Upper lobe of left lung (tissue), 6 donors: ENCODE results near the gene ODF4. TPM values are rescaled to one million over a fixed set of nuclear protein-coding genes. Genes with fewer than 3 reads are reported as not detected.
A peak's percentile ranks its signal among the peaks of the same experiment; 100 is the strongest.

Experiments
- ATAC-seq, 2 donors: fragments of 200-7000 bp; cut with Tn5 transposase; one replicate each; pipeline ENCODE4 v1.9.1; 2022; ENCODE audit warnings: mild to moderate bottlenecking in 2 of 2, moderate library complexity in 2 of 2; ENCODE audit not compliant: low FRiP score in 2 of 2
- DNase-seq, 2 donors: peaks; one replicate each; pipeline ENCODE4 v3.0.0-alpha.2; 2019 to 2020
- H3K27ac ChIP-seq, 4 donors: fragments of 200-600 bp; sonication (generic); one replicate each; pipeline ENCODE4 v1.5.1; 2016 to 2019
- H3K27me3 ChIP-seq, 4 donors: fragments of 200-600 bp; sonication (generic); one replicate each; pipeline ENCODE4 v1.5.1; 2017 to 2019
- H3K36me3 ChIP-seq, 4 donors: fragments of 200-600 bp; sonication (generic); one replicate each; pipeline ENCODE4 v1.5.1; 2016 to 2019
- H3K4me1 ChIP-seq, 4 donors: fragments of 200-600 bp; sonication (generic); one replicate each; pipeline ENCODE4 v1.5.1; 2018 to 2019
- H3K4me3 ChIP-seq, 4 donors: fragments of 200-600 bp; sonication (generic); one replicate each; pipeline ENCODE4 v1.5.1; 2017 to 2019; ENCODE audit warnings: mild to moderate bottlenecking in 2 of 4, moderate library complexity in 1 of 4
- H3K9me3 ChIP-seq, 4 donors: fragments of 200-600 bp; sonication (generic); one replicate each; pipeline ENCODE4 v1.5.1; 2018 to 2019
- EP300 ChIP-seq, 4 donors: sonication (generic); formaldehyde crosslinking; IDR thresholded peaks; one replicate each; pipeline ENCODE4 v1.5.1; 2017; ENCODE audit warnings: antibody characterized with exemption in 4 of 4, control low read depth in 2 of 4
- POLR2A ChIP-seq, 4 donors: fragments of 450-650 bp; IDR thresholded peaks; one replicate each; pipeline ENCODE4 v1.5.1; 2016 to 2017; ENCODE audit warnings: antibody characterized with exemption in 4 of 4, mild to moderate bottlenecking in 2 of 4
- POLR2AphosphoS5 ChIP-seq, 2 donors: sonication (generic); formaldehyde crosslinking; IDR thresholded peaks; one replicate each; pipeline ENCODE4 v1.5.1; 2017; ENCODE audit warnings: antibody characterized with exemption in 2 of 2
- WGBS, 2 donors: methylation state at CpG; one replicate each; pipeline ENCODE4 v1.1.5; 2017 to 2018; 5-methylcytosine and 5-hydroxymethylcytosine counted together
- total RNA-seq, 6 donors: library from RNA; depleted of rRNA in 4 of 6; stranded (reverse); fragments of >200 nt in 4 of 6; gene quantifications; one replicate each; pipeline versions ENCODE4 v1.1.0 to v1.2.1, GENCODE V29; 2016 to 2021
- TF ChIP-seq, protein P1 (sequence below), 6 experiments: fragments of 450-650 bp in 4 of 6; fragments of 200-600 bp in 2 of 6; sonication (generic) in 2 of 6; IDR thresholded peaks; one replicate each; pipeline ENCODE4 v1.5.1; 2016 to 2019; ENCODE audit warnings: antibody characterized with exemption in 6 of 6
- donor health status: DM: no; HTN: no; CAD: no; lungs with moderate emphysema.
- donor health status: DM: no; HTN: yes; CAD: no; lungs with severe emphysema.

ODF4 gene
- total RNA-seq, 6 donors from 2014 or later, result not detected

DNA sequence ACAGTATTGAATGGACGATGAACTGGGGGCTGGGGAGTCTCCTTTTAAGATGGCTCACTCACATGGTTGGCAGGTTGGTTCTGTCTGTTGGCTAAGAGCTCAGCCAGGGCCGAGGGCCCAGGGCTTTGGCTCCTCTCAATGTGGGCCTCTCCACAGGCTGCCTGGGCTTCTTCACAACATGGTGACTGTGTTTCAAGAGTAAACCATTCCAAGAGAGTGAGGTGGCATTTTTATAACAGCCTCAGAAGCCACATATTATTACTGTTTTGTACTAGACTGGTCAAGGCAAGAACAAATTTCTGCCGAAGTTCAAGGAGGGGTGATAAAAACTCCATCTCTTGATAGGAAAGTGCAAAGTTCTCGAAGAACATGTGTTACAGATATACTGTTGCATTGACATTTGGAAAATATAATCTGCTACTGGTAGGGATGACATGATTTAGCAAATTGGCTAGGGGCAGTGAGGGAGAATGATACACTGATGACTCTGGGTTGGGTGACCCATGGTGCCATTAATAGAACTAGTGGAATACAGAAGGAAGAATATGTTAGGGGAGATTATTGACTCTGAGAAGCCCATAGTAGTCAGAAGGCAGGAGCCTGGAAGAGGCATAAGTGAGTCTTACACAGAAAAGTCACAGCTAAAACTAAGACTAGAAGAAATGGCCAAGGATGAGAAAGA, 23.2 kb downstream of the ODF4 start:
- no peak for DNase-seq
- no peak overlapping the region for H3K4me3 ChIP-seq
- H3K27ac ChIP-seq, result no peak overlapping the region
- no peak for TF ChIP-seq EP300 (IDR thresholded peaks at IDR 0.05)
- no peak for TF ChIP-seq POLR2AphosphoS5 (IDR thresholded peaks at IDR 0.05)
- no peak for TF ChIP-seq POLR2A (IDR thresholded peaks at IDR 0.05)
- TF ChIP-seq, protein P1, sequence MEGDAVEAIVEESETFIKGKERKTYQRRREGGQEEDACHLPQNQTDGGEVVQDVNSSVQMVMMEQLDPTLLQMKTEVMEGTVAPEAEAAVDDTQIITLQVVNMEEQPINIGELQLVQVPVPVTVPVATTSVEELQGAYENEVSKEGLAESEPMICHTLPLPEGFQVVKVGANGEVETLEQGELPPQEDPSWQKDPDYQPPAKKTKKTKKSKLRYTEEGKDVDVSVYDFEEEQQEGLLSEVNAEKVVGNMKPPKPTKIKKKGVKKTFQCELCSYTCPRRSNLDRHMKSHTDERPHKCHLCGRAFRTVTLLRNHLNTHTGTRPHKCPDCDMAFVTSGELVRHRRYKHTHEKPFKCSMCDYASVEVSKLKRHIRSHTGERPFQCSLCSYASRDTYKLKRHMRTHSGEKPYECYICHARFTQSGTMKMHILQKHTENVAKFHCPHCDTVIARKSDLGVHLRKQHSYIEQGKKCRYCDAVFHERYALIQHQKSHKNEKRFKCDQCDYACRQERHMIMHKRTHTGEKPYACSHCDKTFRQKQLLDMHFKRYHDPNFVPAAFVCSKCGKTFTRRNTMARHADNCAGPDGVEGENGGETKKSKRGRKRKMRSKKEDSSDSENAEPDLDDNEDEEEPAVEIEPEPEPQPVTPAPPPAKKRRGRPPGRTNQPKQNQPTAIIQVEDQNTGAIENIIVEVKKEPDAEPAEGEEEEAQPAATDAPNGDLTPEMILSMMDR (IDR thresholded peaks at IDR 0.05), result no peak
- no peaks in the 10 kb centered on the region for H3K27me3 ChIP-seq
- WGBS, 2 donors, result 94 to 96% methylated on average over 4 of the region's 4 CpGs
- no peaks in the 10 kb centered on the region for H3K36me3 ChIP-seq
- no peaks in the 10 kb centered on the region for H3K9me3 ChIP-seq
- no peak for ATAC-seq
- H3K4me1 ChIP-seq, result peaks cover 7 to 27% (median 13%) of the 10 kb centered on the region in 4 donors

DNA sequence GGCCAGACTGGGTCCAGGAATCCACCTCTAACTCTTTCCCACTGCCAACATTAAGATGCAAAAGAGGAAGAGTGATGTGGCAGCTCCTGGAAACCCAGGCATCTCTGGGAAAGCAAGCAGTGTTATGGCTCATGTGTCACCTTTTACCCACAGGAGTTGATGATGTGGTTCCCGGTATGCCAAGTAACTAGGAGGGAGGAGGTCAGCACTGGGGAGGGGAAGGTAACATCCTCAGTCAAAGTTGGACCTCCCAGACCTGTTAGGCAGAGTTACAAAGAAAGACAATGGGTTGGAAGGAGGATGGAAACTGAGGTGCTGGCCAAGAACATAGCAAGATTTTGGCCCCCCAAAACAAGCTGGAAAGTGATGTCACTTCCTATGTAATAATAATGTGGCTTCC, 25.5 kb downstream of the ODF4 start:
- ATAC-seq (no peak), DNase-seq (no peak)
- H3K36me3 ChIP-seq, result peaks cover 4 to 20% (median 8%) of the 10 kb centered on the region in 4 donors
- TF ChIP-seq EP300 (IDR thresholded peaks at IDR 0.05) (peak in 1 of 4 donors; percentile 48), POLR2AphosphoS5 (IDR thresholded peaks at IDR 0.05) (peak in 1 of 2 donors; percentile 64), POLR2A (IDR thresholded peaks at IDR 0.05) (no peak)
- TF ChIP-seq, protein P1 (IDR thresholded peaks at IDR 0.05), result no peak
- peaks cover 7 to 20% (median 10%) of the 10 kb centered on the region in 4 donors for H3K4me1 ChIP-seq
- H3K4me3 ChIP-seq, result no peak overlapping the region
- H3K27ac ChIP-seq, result peak overlapping the region in 1 of 4 donors; percentile 5
- no peaks in the 10 kb centered on the region for H3K9me3 ChIP-seq
- WGBS, 2 donors, result 59 to 75% methylated on average over 1 of the region's 1 CpG
- H3K27me3 ChIP-seq, result no peaks in the 10 kb centered on the region

DNA sequence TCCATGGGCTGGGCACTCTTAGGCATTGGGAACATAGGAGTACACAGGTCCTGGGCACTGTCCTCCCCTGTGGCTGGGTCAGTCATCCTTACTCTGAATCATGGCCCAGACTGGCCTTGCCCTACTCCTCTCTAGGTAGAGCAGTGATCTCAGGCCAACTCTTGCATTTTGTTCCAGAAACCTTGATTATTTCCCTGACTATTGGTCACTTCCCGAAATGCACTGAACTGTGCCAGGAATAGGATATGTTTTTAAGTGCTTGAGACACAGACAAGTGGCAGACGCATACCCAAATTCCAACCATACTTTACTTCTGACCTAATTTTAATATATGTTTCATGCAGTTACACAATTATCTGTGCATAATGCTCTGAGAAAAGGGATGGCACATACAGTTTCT, 26.6 kb downstream of the ODF4 start:
- H3K4me3 ChIP-seq, result no peak overlapping the region
- WGBS, 2 donors, result 46 to 60% methylated on average over 2 of the region's 2 CpGs
- peak overlapping the region in 1 of 4 donors; percentile 13 for H3K27ac ChIP-seq
- peak in 1 of 2 donors; percentile 73 for ATAC-seq
- TF ChIP-seq POLR2A (IDR thresholded peaks at IDR 0.05) (no peak), POLR2AphosphoS5 (IDR thresholded peaks at IDR 0.05) (peak in 1 of 2 donors; percentile 59), EP300 (IDR thresholded peaks at IDR 0.05) (peak in 2 of 4 donors; percentile 33 to 34)
- TF ChIP-seq, protein P1 (IDR thresholded peaks at IDR 0.05), result no peak
- H3K4me1 ChIP-seq, result peaks cover 7 to 16% (median 7%) of the 10 kb centered on the region in 4 donors
- no peaks in the 10 kb centered on the region for H3K27me3 ChIP-seq
- H3K9me3 ChIP-seq, result no peaks in the 10 kb centered on the region
- DNase-seq, result no peak
- H3K36me3 ChIP-seq, result peaks cover 4 to 25% (median 8%) of the 10 kb centered on the region in 4 donors

DNA sequence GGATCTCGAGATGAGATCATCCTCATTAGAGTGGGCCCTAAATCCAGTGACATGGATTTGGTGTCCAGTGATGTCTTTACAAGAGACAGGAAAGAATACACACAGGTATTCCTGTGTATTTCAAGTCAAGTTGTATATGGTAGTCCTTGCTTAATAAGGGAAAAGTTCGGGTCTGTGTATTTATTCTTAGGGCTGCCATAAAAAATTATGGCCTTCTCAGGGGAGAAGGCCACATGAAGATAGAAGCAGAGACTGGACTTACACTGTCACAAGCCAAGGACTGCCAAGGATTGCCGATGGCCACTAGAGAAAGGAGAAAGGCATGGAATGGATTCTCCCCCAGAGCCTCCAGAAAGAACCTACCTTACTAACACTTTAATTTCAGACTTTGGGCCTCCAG, 28.6 kb downstream of the ODF4 start:
- Histone ChIP-seq H3K4me3 (no peak overlapping the region), H3K9me3 (no peaks in the 10 kb centered on the region), H3K36me3 (peaks cover 4 to 28% (median 8%) of the 10 kb centered on the region in 4 donors), H3K27ac (no peak overlapping the region), H3K27me3 (no peaks in the 10 kb centered on the region), H3K4me1 (peaks cover 4 to 9% (median 7%) of the 10 kb centered on the region in 4 donors)
- 94 to 95% methylated on average over 3 of the region's 3 CpGs for WGBS, 2 donors
- no peak for DNase-seq
- ATAC-seq, result no peak
- TF ChIP-seq EP300 (IDR thresholded peaks at IDR 0.05) (no peak), POLR2AphosphoS5 (IDR thresholded peaks at IDR 0.05) (no peak), POLR2A (IDR thresholded peaks at IDR 0.05) (no peak)
- TF ChIP-seq, protein P1 (IDR thresholded peaks at IDR 0.05), result no peak
